Hematopoietic multipotent progenitor cell (in vitro differentiated cells): ENCODE data around the gene SERPINB2. TPM values are rescaled to one million over a fixed set of nuclear protein-coding genes. Genes with fewer than 3 reads are reported as not detected.
"Not testable (repeated sequence)": the region's sequence is repeated elsewhere in the genome, so short reads cannot be mapped to it uniquely, and the experiment has no call there.

Experiments used
- DNase-seq, 3 donors: peaks; one replicate each; pipeline ENCODE4 v3.0.0-alpha.2; 2011 to 2015; ENCODE audit warnings: low read depth in 2 of 3, low spot score in 2 of 3
- total RNA-seq: library from RNA; depleted of rRNA; stranded (reverse); fragments of >200 nt; gene quantifications from one replicate; pipeline ENCODE4 v1.2.3, GENCODE V29; 2012

SERPINB2 gene
- total RNA-seq, 1 donor = 0.27 TPM

- no peak for DNase-seq
Measured at GRCh38 chr18:63930773-63931354, 43.4 kb downstream of the SERPINB2 start.

- DNase-seq = peak; percentile 10 to 86 (median 76)
Measured at GRCh38 chr18:63936156-63936931, 48.8 kb downstream of the SERPINB2 start.

- no peak for DNase-seq
Measured at GRCh38 chr18:63936932-63937393, 49.5 kb downstream of the SERPINB2 start.

GRCh38 chr18:63940008-63940407, 52.5 kb downstream of the SERPINB2 start:
- no peak for DNase-seq

- DNase-seq = not testable (repeated sequence)
Measured at GRCh38 chr18:63940543-63941050, 53.1 kb downstream of the SERPINB2 start.

- DNase-seq = no peak
Measured at GRCh38 chr18:63947051-63947790, 59.7 kb downstream of the SERPINB2 start.

- DNase-seq = peak in 1 of 3 donors; percentile 38
Measured at GRCh38 chr18:63949068-63949737, 61.7 kb downstream of the SERPINB2 start, which contains the start of gene HMSD. Gene HMSD (plus strand): TSS chr18:63949301. CDS start chr18:63953456, 4,155 bp downstream.

GRCh38 chr18:63951302-63951705, 63.8 kb downstream of the SERPINB2 start:
- no peak for DNase-seq

Other genes with a start within 250 kb of the SERPINB2 start
- gene SERPINB4, start 243.4 kb upstream of the SERPINB2 start, total RNA-seq = not detected
- not detected for gene SERPINB3, start 225.8 kb upstream of the SERPINB2 start, total RNA-seq
- gene SERPINB11, start 184.7 kb upstream of the SERPINB2 start, total RNA-seq = not detected
- not detected for gene SERPINB7, start 112.3 kb upstream of the SERPINB2 start, total RNA-seq
- 0.27 TPM for gene SERPINB10, start 20.3 kb downstream of the SERPINB2 start, total RNA-seq
- gene HMSD, start 61.6 kb downstream of the SERPINB2 start, total RNA-seq = not detected
- 3.8 TPM for gene SERPINB8, start 82.4 kb downstream of the SERPINB2 start, total RNA-seq